Epidermal melanocyte (primary cell): ENCODE measurements around the gene ZEB2.

Source experiments
- DNase-seq: peaks from one replicate; pipeline ENCODE4 v3.0.0; 2011; ENCODE audit warnings: low spot score; ENCODE audit not compliant: insufficient read length

The ZEB2 gene

DNA sequence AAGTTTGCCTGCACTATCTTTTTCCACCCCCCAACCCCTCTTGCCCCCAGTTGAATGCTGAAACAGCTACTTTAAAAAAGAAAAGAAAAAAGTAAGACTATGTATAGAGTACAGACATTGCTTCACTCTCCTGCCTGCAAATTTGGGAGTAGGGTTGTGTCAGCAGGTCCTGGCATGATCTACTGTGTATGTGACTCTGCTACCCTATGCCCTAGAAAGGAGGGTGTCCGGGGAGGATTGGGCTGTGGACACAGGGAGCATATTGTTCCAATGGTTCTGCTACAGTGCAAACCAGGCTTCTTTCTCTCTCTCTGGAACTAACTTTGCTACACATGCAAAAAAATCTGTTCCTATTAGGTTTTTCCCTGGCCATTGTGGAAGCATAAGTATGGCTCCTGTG is 9.9 kb upstream of the ZEB2 start:
- DNase-seq: no peak

DNA sequence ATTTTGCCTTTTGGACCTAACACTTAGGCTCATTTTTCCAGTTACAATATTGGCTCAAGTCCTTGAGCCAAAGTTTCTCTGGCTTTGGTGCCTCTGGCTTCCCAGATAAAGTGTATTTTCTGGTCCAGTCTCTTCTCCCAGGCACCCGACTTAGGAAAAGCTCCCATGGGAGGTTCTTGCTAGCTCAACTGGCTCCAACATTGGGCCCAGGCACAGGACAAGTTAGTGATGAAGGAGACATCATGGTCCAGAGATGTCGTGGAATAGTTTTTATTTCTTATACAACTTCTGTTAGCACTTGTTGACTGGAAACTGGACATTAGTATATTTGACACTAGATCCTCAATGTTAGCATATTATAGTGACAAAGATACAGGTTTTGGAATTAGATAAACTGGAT is 8.2 kb upstream of the ZEB2 start:
- no peak for DNase-seq

DNA sequence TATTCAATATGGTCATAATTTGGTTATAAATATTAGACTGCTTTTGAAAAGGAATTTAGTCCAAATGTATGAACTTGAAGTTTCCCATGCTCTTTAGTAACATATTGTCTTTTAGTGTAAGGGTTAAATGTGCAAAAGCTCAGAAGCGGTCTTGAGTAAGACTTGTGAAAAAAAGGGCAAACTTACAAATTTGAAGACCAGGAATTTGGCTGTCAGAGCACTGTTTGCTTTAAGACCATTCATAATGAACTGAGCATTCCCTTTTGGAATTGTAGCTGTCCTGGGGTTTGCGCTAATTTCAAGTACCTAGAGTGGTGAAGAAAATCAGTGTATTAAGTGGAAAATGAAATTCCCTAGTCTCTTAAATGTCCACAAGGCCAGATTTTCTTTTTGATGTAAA is 6.9 kb upstream of the ZEB2 start:
- no peak for DNase-seq

DNA sequence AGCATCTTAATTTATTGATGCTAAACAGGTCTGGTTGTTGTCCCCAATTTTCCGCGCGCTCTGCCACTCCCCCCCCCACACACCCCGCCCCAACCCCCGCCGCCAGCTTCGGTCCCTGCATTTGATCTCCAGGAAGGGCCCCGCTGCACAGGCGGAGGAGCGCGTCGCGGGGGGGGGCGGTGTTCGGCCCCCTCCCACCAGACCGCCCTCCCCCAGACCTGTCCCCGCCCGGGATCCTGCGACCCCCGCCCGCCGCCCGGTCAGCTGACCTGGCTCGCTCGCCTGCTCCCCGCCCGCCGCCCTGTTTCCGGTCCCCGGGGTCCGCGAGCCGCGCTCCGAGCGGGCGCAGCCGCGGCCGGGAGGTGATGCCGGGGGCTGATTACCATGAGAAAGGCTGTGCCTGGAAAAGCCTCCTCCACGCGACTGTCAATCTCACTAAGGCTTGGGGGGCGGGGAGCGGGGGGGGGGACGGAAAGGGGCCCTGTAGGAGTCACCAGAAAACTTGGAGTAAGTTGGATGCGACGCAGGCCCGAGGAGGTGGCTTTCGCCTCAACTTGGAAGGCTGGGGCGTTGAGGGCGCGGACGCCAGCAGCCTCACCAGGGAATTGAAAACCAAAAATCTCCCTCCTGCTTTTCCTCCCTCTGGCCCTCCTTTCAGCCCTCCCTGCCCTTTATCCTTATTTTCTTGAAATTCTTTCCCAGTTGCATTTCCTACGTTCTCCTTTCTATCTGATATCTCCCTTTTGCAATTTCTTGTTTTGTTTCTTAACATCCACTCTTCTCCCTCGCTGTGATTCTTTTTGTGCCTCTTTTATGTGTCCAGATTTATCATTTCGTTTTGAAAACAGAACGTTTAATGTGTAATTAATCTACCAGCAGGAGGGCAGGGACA is 4.4 kb upstream of the ZEB2 start:
- no peak for DNase-seq

DNA sequence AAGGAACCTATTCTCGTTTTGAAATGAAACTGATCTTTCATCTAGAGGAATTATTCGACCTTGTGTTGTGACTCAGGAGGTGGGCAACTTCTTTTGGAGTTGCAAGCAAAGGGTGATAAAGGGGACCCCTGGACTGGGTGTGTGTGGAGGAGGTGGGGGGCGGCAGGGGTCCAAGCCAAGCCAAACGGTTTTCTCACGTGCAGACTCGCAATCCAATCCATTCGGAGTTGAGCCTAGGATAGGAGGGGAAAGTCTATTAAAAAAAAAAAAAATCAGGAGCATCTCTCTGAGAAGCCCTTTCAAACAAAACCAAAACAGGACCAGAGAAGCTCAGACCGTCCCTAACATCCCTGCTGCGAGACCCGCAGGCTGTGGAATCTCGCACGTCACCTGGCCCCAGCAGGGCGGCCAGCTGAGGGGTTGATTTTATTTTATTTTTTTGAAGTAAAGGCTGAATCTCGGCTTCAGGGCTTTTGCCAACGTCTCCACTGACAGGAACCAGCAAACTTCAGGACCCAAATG is 3.7 kb upstream of the ZEB2 start:
- DNase-seq: no peak

DNA sequence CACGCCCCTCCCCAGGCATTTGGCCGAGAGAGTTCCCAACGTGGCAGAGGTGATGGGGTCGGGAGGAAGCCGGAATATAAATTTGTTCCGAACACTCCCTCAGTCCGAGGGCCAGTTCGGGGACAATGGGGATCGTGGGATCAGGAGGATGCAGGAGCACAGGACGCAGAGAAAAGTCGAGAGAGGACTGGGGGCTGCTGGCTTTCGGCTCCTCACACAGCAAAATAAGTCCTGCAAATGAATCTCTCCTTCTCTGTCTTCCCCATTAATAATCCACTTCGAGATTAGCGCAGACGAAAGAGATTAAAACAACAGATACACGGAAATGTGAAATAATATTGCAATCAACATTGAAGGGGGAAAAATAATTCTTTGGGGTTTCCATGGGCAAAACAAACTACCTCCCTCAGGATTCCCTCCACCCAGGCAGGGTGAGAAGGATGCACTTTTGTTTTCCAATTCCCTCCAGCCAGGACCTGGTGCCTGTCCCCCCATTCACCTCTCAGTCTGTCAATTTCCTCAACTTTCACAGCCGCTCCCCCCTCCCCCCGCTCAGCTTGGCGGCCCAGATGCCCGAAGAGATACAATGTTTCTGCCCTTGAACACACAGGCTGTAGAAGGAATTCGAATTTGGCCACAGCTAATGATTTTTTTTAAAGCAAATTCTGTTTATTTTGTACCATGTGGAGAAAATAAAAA is 3.1 kb upstream of the ZEB2 start:
- DNase-seq: no peak

DNA sequence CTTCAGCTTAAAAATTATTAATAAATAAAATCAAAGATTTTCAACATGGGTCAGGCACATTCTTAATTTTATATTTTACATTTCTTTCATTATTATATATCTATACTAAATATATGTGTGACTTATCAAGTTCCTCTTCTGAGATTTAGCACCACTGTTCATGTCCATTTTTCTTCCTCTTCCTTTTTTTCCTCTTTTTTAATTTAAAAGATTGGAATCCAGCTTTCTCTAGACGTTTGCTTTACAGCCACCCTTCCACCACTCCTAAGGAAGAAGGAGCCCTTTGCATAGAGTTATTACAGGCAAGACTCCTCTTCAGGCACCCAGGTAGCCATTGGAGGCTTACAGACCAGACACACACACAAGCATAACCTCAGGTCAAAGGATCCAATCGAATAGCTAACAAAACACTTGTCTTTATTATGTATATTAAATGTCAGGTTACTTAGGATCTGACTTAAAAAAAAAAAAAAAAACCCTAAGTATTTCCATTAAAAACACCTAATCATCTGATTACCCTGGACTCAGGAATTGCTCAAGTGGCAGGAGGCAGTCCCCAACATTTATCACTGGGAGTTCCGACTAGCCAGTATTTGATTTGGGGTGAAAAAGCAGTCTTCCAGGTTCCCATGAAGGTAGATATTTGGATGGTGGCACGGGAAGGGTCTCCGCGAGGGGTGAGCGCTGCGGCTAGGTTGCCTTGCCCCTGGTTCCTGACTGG is 2.4 kb upstream of the ZEB2 start:
- DNase-seq: no peak

DNA sequence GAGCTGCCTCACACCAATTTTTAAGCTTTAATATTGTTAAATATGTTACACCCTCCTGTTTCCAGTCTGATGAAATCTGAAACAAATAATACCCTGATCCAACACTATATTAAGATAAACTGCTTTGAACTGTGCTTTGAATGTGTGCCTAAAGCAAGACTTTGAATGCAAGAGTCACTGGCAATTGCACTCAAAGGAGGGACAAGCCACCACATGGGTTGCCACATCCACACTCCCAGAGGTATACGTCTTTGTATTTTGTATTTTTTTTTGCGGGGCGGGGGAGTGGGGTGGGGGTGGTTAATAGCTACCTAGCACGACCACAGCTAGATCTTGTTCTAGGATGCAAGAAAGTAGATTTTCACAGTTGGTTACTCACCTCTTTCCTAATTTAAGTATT is 1.8 kb upstream of the ZEB2 start:
- DNase-seq: no peak

DNA sequence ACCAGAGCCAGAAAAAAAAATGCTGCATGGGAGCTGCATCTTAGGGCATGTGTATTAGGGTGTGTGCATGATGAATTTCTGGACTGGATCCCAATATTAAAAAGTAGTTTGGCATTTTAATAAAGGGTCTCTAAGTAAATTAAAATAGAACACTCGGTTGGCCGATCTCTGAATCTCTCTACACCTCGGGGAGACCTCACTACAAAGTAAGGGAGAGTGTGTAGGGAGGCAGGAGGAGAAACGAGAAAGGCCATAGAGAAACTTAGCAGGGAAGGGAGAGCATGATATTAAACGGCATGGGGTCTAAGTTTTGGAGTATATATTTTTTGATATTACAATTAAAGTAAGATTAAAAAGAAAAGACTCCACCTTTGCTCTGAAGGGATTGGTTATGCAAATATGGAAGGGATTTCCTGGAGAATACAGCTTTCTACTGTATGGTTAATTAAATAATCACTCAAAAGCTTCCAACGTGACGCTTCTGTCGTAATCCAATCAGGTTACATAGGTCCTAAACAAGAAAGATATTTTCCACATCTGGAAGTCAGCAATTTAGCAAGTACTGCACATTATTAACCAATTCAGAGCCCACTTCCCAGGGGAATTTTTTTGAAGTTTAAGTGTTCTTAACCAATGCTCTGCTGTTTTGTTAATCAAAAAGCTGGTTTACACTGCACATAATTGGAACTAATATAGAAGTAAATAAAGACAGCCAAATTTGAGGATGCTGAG is 1.0 kb upstream of the ZEB2 start:
- no peak for DNase-seq

DNA sequence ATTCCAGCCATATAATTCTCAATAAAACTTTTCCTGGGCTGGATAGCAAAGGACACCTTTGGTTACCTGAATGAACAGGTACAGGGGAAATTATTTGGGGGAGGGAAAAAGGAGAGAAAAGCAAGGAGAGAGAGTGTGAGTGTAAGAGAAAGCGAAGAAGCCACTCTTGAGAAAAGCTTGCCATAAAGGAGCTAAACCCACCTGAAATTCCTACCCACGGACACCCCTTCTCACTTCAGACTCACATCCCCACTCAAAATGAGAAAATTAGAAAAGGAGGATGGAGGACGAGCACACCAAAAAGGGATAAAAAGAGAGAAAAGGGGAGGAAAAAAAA is 354 bp downstream of the ZEB2 start:
- no peak for DNase-seq

DNA sequence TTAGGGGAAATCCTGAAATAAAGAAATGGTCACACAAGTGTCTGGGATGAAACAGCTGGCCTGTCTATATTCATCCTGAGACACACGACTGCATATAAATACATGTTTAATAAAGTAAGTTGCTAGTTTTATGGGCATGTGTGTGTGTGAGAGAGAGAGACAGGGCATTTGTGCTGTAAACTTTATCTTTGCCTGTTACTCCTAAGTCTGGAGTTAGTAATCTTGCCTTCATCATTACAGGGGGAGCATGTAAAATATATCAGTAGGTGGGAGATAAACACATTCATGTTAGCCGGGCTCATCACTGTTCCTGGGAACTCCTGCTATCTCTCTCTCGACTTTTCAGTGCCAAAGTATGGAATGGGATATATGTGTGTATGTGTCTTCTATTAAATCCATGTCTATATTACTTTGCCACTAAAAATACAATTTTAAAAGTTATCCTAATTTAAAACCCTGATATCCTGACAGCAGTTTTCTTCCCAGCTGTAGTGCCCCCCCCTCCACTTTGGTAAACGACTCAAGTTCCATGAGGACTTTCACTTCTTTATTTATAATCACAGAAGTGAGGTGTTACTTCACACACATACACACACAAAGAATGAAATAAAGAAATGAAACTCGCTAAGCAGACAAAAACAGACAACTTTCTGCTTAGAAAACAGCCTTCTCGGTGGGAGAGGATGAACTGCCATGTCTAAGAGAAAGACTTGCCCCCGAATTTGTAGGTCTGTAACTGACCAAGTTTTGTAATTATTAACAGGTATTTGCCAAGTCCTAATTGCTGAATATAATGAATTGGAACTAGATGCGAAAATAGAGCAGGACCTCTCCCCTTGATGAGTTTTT is 947 bp downstream of the ZEB2 start:
- no peak for DNase-seq

DNA sequence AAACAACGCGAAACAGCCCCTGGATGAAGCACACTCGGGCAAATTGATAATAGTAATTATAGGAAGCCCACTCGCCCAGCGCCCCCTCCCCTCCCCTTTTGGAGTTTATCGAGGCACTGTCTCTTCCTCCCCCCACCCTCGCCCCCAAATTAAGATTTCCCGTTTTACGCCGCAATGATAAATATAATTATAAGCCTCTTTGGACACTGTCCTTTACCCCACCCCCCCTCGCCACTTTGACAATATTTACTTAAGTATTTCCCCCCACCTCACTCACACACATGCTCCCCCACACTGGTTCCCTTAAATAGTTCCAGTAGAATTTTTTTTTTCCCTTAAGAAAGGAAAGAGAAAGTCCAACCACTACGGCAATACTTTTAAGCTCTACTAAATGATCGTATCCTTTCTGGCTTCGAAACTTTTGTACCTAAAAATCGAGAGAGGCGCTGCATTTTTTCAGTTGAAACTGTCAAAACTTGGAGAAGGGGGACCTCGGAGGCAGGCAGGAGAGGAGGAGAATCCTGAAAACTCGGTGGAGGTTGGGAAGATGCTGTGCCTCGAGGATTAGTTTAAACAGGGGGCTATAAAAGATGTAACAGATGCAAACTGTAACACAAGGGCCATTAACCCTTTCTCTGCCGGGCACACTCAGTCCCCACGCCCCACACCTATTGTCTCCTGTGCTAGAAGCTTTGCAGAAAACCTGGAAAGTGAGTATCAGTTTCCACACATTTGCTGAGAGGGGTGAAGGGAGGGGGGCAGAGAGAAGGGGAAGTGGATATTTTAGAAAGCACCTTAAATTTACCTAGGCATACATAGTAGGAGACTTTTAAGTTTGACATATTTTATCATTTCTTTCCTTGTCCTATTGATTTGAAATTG is 1.8 kb downstream of the ZEB2 start:
- no peak for DNase-seq

DNA sequence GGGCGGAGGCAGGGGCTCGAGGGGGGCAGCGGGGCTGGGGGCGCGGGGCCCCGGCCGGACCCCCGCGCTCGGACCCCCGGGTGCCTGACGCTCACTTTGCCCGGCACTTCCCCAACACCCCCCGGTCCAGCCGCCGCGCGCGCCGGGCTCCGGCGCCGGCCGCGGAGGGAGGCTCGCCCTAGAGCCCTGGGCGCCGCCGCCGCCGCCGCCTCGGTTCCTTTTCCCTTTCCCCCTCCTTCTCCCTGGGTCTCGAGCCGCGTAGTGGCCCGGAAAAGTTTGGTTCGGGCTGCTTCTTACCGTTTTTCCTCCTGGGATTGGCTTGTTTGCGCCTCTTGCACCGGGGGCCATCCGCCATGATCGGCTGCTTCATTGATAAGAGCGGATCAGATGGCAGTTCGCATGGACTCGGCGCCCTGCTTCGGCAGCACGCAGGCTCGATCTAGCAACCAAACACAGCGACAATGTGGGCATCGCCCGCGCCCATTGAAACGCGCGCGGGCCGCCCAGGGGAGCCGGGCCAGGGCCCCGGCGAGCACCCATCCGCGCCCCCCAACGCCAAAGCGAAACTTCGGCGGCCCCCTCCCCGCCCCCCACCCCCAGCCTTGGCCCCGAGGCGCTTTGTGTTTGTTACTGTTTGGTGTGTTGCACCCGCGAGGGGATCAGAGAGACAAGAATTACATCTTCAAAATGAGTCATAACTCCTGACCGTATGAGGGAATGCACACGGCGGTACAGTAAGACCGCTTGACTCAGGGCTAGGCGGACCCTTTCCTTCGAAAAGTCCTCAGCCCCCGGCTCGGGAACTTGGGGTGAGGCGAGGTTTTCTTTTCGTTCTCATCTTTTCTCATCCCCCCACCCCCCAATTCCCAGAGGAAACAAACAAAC is 2.7 kb downstream of the ZEB2 start:
- DNase-seq: no peak

DNA sequence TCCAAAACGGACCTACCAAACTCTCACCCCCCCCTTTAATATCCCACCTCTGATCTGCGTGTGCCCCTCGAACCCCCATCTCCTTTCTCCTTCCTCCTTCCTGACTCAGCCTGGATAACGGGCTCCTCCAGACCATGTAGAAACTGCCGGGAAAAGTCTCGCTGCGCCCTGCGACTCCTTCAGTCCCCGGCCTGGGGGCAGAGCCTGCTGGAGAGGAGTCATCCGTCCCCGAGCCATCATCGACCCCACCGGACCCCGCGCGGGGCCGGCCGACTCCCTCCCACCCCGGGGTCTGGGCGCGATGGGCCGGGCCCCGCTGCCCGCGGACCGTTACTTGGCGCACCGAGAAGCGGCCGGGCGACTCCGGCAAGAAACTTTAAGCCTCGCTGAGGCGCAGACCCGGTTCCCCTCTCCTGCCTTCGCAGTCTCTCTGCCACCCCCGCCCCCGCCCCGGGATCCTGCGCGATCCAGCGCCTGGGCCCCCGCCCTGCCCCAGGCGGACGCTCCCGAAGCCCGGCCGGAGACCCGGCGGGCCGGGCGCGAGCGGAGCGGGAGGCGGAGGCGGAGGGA is 3.4 kb downstream of the ZEB2 start:
- no peak for DNase-seq

DNA sequence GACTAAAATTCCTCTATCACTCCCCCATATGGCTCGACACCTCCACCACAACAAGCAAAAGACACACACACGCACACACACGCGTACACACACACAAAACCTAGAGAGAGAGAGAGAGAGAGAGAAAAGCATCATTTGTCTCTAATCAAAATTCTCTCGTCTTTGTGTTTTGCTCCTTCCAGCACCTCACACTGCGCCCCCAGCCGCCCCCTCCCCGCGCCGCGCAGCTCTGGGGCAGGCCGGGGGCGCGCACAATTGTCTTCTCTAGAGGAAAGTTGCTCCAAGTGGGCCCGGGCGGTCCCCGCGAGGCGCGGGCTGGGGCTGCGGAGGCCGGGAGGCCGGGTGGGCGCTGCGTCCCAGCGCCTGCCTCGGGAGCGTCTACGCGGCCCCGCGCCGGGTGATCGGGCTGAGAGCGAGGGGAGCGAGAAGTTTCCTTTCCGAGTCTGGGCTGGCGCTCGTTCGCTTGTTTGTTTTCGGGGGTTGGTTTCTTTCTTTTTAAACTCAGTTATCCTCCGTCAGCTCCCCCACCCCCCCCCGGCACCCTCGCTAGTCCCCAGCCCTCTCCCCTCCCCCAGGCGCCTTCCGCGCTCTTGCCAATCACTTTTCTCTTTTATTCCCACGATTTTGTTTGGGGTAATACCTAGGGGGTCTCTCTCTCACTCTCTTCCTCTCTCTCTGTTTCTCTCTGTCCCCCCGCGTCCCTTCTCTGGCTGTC is 4.1 kb downstream of the ZEB2 start:
- DNase-seq: no peak

DNA sequence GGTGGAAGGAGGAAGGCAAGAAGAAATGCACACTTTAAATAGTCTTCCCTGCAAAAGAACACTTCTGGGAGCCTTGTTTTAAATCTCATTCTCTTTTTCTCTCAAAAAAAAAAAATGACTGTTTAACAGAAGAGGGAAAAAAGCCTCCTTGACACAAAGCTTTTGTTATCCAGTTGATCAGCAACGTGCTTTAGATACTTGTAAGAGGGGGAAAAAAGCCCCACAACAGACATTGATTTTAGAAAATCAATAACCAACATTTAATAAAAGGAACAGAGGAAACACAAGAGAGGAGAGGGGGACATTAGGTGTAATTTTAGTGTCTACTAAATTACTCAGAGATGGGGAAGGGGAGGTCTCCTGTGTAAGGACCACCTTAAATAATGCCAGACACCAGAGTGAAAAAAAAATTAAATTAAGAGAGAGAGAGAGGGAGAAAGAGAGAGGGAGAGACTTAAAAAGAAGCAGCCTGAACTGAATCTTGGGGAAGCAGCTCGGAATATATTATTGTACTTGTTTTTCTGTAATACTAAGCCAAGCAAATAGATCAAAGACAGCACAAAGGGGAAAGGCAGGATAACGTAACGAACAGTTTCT is 4.7 kb downstream of the ZEB2 start:
- no peak for DNase-seq

DNA sequence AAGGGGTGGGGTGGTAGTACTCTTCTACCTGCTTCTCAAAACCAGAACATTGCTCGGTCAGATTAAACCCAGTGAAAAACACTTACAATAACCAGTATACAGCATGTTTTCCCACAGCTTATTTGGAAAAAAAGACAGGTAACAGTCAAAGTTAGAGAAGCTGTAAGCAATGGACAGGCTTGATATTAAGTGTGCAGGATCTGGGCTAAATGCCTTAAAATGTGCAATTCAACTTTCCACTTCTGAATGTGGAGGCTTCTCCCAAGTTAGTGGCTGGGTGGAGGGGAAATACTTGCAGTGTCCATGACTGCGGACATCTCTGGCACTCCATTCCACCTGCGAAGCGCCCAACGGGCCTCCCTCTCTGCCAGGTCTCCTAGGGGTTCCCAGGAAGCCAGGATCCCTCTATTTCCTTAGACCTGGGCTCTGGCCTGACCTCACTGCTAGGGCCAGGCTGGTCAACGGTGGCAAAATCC is 5.3 kb downstream of the ZEB2 start:
- DNase-seq: no peak
